HepG2 (cell line): ENCODE measurements around the gene CACNA1G. TPM values are rescaled to one million over a fixed set of nuclear protein-coding genes. Genes with fewer than 3 reads are reported as not detected.

Source experiments
- ARID3A ChIP-seq: IDR thresholded peaks from 2 replicates; pipeline ENCODE4 v1.6.1; 2012; ENCODE audit warnings: low read depth, low read length, improper control_type of control experiment
- ATRX ChIP-seq: sonication (generic); formaldehyde crosslinking; IDR thresholded peaks from 2 replicates; pipeline ENCODE4 v1.4.0; 2020; ENCODE audit warnings: missing genetic modification reagents, borderline replicate concordance
- CENPT ChIP-seq: sonication (generic); formaldehyde crosslinking; IDR thresholded peaks from 2 replicates; pipeline ENCODE4 v1.8.0; 2022; ENCODE audit warnings: low read depth, mild to moderate bottlenecking, moderate library complexity, missing genetic modification reagents
- LCORL ChIP-seq, 2 experiments: fragments of 450-650 bp in 1 of 2; sonication (generic) in 1 of 2; formaldehyde crosslinking in 1 of 2; IDR thresholded peaks; 2 replicates each; pipeline versions ENCODE4 v1.5.0 to v1.6.1; 2017 to 2020; ENCODE audit warnings: antibody characterized with exemption in 1 of 2, missing genetic modification reagents in 1 of 2
- MIER3 ChIP-seq: IDR thresholded peaks from 2 replicates; pipeline ENCODE4 v1.6.1; 2016; ENCODE audit warnings: missing compliant biosample characterization, borderline replicate concordance
- MLXIP ChIP-seq: sonication (generic); formaldehyde crosslinking; IDR thresholded peaks from 2 replicates; pipeline ENCODE4 v1.9.0; 2021; ENCODE audit warnings: missing genetic modification reagents, borderline replicate concordance
- NR2F6 ChIP-seq, 2 experiments: IDR thresholded peaks; 2 replicates each; pipeline ENCODE4 v1.6.1; 2016; ENCODE audit warnings: antibody characterized with exemption in 1 of 2, mild to moderate bottlenecking in 1 of 2
- PAX8 ChIP-seq: sonication (generic); formaldehyde crosslinking; IDR thresholded peaks from 2 replicates; pipeline ENCODE4 v1.8.0; 2022; ENCODE audit warnings: mild to moderate bottlenecking, missing genetic modification reagents, borderline replicate concordance
- SRY ChIP-seq: sonication (generic); formaldehyde crosslinking; IDR thresholded peaks from 2 replicates; pipeline ENCODE4 v1.8.0; 2022; ENCODE audit warnings: mild to moderate bottlenecking, missing genetic modification reagents
- ZNF431 ChIP-seq: sonication (generic); formaldehyde crosslinking; IDR thresholded peaks from 2 replicates; pipeline ENCODE4 v1.9.0; 2022; ENCODE audit warnings: missing genetic modification reagents, low read depth, mild to moderate bottlenecking, borderline replicate concordance
- ZNF446 ChIP-seq: sonication (generic); formaldehyde crosslinking; IDR thresholded peaks from 2 replicates; pipeline ENCODE4 v1.5.0; 2020; ENCODE audit warnings: mild to moderate bottlenecking, missing genetic modification reagents
- ZNF501 ChIP-seq: sonication (generic); formaldehyde crosslinking; IDR thresholded peaks from 2 replicates; pipeline ENCODE4 v1.5.1; 2020; ENCODE audit warnings: mild to moderate bottlenecking, moderate library complexity, missing genetic modification reagents
- ZNF883 ChIP-seq: sonication (generic); formaldehyde crosslinking; IDR thresholded peaks from 2 replicates; pipeline ENCODE4 v1.5.1; 2020; ENCODE audit warnings: mild to moderate bottlenecking, missing genetic modification reagents; ENCODE audit errors: not compliant biosample characterization
- polyA plus RNA-seq, 8 experiments: library from polyadenylated mRNA; depleted of rRNA in 3 of 8; stranded (reverse) in 7 of 8; unstranded in 1 of 8; fragments of >200 nt; fragmentation: Illumina TruSeq in 4 of 8; extraction: Trizol in 4 of 8; gene quantifications; 2 replicates each; pipeline versions ENCODE4 v1.2.1 to v1.2.3, GENCODE V29; 2011 to 2016; ENCODE audit warnings: low read depth in 4 of 8, missing spikeins in 1 of 8, mixed read lengths in 1 of 8; ENCODE audit not compliant: insufficient read depth in 1 of 8
- total RNA-seq, 5 experiments: library from RNA; depleted of rRNA; stranded (reverse); fragments of >200 nt; fragmentation: Illumina TruSeq; extraction: Trizol; gene quantifications; 2 replicates each; pipeline ENCODE4 v1.2.3, GENCODE V29; 2016; ENCODE audit warnings: low read depth in 1 of 5
- TF ChIP-seq, protein P1 (sequence below): sonication (generic); formaldehyde crosslinking; IDR thresholded peaks from 2 replicates; pipeline ENCODE4 v1.4.0; 2020; ENCODE audit warnings: missing genetic modification reagents
- TF ChIP-seq, protein P2 (sequence below): sonication (generic); formaldehyde crosslinking; IDR thresholded peaks from 2 replicates; pipeline ENCODE4 v1.5.0; 2020; ENCODE audit warnings: mild to moderate bottlenecking, missing genetic modification reagents
- TF ChIP-seq, protein P3 (sequence below): IDR thresholded peaks from 2 replicates; pipeline ENCODE4 v1.6.1; 2016; ENCODE audit warnings: low read depth, borderline replicate concordance

CACNA1G gene
- total and polyA plus RNA-seq, 2 of the 13 experiments (the other 11 are each of a cell fraction or from before 2014, with no cell fraction given): 0.02 TPM; not detected in 1

DNA sequence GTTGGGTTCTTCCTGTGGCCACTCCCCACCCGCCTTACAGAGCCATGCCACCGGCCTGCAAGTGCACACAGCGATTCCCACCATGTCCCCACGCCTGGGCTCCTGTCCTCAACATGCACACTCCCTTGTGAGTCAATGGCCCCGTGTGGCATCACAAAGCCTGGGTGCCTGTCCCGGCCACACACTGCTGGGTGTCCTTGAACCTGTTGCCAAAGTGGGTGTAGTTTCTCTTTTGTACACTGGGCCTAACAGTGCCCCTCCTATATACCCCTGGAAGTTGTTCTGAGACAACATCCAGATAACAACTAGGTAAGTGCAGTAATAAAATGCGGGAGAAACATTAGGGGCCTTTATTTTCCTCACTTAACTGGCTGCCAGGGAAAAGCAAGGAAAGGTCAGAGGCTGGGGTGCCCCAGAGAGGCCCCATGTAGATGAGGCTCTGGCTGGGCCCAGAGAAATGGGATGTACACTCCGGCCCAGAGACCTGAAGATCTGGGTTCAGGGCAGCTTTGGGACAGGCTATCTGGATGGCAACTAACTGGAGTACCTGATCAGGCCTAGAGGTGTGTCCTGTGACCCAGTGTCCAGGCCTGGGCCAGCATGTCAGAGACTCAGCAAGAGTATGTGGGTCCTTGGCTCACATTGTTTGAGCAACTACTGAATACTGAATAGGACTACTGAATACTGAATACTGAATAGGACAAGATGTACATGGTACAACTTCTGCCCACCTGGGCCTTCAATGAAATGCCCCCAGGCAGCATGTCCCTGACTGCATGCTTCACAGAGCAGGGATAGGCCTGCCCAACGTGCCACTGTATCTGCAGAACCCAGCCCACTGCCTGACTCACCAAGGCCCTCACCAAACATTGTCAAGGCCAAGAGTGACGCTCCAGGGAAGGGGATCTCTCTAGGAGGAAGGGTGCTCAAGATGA is 82.5 kb downstream of the CACNA1G start (continued):
- TF ChIP-seq MLXIP (CRISPR knock-in tag): no peak
- TF ChIP-seq, protein P1, sequence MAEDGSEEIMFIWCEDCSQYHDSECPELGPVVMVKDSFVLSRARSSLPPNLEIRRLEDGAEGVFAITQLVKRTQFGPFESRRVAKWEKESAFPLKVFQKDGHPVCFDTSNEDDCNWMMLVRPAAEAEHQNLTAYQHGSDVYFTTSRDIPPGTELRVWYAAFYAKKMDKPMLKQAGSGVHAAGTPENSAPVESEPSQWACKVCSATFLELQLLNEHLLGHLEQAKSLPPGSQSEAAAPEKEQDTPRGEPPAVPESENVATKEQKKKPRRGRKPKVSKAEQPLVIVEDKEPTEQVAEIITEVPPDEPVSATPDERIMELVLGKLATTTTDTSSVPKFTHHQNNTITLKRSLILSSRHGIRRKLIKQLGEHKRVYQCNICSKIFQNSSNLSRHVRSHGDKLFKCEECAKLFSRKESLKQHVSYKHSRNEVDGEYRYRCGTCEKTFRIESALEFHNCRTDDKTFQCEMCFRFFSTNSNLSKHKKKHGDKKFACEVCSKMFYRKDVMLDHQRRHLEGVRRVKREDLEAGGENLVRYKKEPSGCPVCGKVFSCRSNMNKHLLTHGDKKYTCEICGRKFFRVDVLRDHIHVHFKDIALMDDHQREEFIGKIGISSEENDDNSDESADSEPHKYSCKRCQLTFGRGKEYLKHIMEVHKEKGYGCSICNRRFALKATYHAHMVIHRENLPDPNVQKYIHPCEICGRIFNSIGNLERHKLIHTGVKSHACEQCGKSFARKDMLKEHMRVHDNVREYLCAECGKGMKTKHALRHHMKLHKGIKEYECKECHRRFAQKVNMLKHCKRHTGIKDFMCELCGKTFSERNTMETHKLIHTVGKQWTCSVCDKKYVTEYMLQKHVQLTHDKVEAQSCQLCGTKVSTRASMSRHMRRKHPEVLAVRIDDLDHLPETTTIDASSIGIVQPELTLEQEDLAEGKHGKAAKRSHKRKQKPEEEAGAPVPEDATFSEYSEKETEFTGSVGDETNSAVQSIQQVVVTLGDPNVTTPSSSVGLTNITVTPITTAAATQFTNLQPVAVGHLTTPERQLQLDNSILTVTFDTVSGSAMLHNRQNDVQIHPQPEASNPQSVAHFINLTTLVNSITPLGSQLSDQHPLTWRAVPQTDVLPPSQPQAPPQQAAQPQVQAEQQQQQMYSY: no peak
- TF ChIP-seq, protein P2, sequence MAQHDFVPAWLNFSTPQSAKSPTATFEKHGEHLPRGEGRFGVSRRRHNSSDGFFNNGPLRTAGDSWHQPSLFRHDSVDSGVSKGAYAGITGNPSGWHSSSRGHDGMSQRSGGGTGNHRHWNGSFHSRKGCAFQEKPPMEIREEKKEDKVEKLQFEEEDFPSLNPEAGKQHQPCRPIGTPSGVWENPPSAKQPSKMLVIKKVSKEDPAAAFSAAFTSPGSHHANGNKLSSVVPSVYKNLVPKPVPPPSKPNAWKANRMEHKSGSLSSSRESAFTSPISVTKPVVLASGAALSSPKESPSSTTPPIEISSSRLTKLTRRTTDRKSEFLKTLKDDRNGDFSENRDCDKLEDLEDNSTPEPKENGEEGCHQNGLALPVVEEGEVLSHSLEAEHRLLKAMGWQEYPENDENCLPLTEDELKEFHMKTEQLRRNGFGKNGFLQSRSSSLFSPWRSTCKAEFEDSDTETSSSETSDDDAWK (CRISPR knock-in tag): no peak
- no peak for TF ChIP-seq ZNF431
- TF ChIP-seq, protein P3, sequence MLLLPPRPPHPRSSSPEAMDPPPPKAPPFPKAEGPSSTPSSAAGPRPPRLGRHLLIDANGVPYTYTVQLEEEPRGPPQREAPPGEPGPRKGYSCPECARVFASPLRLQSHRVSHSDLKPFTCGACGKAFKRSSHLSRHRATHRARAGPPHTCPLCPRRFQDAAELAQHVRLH (CRISPR knock-in tag): no peak
- TF ChIP-seq CENPT (CRISPR knock-in tag): no peak
- TF ChIP-seq SRY: no peak
- TF ChIP-seq LCORL (IDR thresholded peaks at IDR 0.05): no peak
- 0 out of 2 replicates have a peak, but pooled peaks have one; percentile 26 for TF ChIP-seq LCORL (CRISPR knock-in tag; IDR thresholded peaks at IDR 0.05)
- no peak for TF ChIP-seq ATRX
- no peak for TF ChIP-seq ZNF501 (CRISPR knock-in tag)
- TF ChIP-seq PAX8: no peak
- peak; percentile 4 for TF ChIP-seq ZNF883 (CRISPR knock-in tag)
- no peak for TF ChIP-seq NR2F6 (IDR thresholded peaks at IDR 0.05)
- peak; percentile 68; the same call in 1 of the 2 replicates for TF ChIP-seq NR2F6 (CRISPR knock-in tag; IDR thresholded peaks at IDR 0.05)
- TF ChIP-seq ARID3A: no peak
- no peak for TF ChIP-seq ZNF446 (CRISPR knock-in tag)
- no peak for TF ChIP-seq MIER3 (CRISPR knock-in tag)
